COR-L47 (cell line): ENCODE data around the gene TRIM50.
"Not testable (repeated sequence)": the region's sequence is repeated elsewhere in the genome, so short reads cannot be mapped to it uniquely, and the experiment has no call there.

Experiments used
- DNase-seq: peaks from one replicate; lab custom pipeline; 2025; lab: John Stamatoyannopoulos, UW

Gene TRIM50

GRCh38 chr7:73350306-73351068 is 22.6 kb upstream of the TRIM50 start:
- no peak for DNase-seq

GRCh38 chr7:73349763-73350162 is 21.9 kb upstream of the TRIM50 start:
- DNase-seq: no peak

- no peak for DNase-seq
These were observed 18.1 kb upstream of the TRIM50 start for GRCh38 chr7:73345951-73346350.

- no peak for DNase-seq
These were observed 17.7 kb upstream of the TRIM50 start for GRCh38 chr7:73345538-73345937.

- peak; percentile 22 for DNase-seq
These were observed 15.9 kb upstream of the TRIM50 start for GRCh38 chr7:73343671-73344380.

GRCh38 chr7:73342645-73343044 is 14.8 kb upstream of the TRIM50 start:
- DNase-seq: peak; percentile 31

GRCh38 chr7:73341877-73342276 is 14.0 kb upstream of the TRIM50 start:
- DNase-seq: no peak

GRCh38 chr7:73340514-73340913 is 12.6 kb upstream of the TRIM50 start:
- DNase-seq: peak; percentile 22

GRCh38 chr7:73338321-73338720 is 10.4 kb upstream of the TRIM50 start:
- no peak for DNase-seq

- no peak for DNase-seq
These were observed 4.6 kb upstream of the TRIM50 start for GRCh38 chr7:73332447-73332846.

- DNase-seq: no peak
These were observed 2.9 kb upstream of the TRIM50 start for GRCh38 chr7:73330772-73331171.

- no peak for DNase-seq
These were observed 2.1 kb upstream of the TRIM50 start for GRCh38 chr7:73329861-73330581.

GRCh38 chr7:73328696-73329095 is 814 bp upstream of the TRIM50 start:
- no peak for DNase-seq

GRCh38 chr7:73327449-73327848 is 433 bp downstream of the TRIM50 start:
- DNase-seq: not testable (repeated sequence)

- DNase-seq: not testable (repeated sequence)
These were observed 2.5 kb downstream of the TRIM50 start for GRCh38 chr7:73325424-73325823.

- DNase-seq: peak; percentile 84
These were observed 3.6 kb downstream of the TRIM50 start for GRCh38 chr7:73324081-73324845.

GRCh38 chr7:73323434-73324080 is 4.3 kb downstream of the TRIM50 start:
- not testable (repeated sequence) for DNase-seq

- not testable (repeated sequence) for DNase-seq
These were observed 7.9 kb downstream of the TRIM50 start for GRCh38 chr7:73320009-73320408.

- DNase-seq: not testable (repeated sequence)
These were observed 8.3 kb downstream of the TRIM50 start for GRCh38 chr7:73319541-73319940.

GRCh38 chr7:73318656-73319204 is 9.2 kb downstream of the TRIM50 start:
- not testable (repeated sequence) for DNase-seq

GRCh38 chr7:73316521-73316920 is 11.4 kb downstream of the TRIM50 start:
- DNase-seq: no peak
